HUDEP-2 (cell line): ENCODE results near the gene SUN1.
"Not testable (repeated sequence)": the region's sequence is repeated elsewhere in the genome, so short reads cannot be mapped to it uniquely, and the experiment has no call there.

ENCODE experiments used
- DNase-seq, 76 experiments: peaks; one replicate each; lab custom pipeline; 2025; ENCODE audit not compliant: unreplicated experiment in 76 of 76; lab: John Stamatoyannopoulos, UW

The SUN1 gene

GRCh38 chr7:916291-916941 lies 84.1 kb downstream of the SUN1 start:
- DNase-seq = peak in 10 of 76 experiments; percentile 8 to 39 (median 22)

GRCh38 chr7:917255-918117 lies 85.2 kb downstream of the SUN1 start:
- DNase-seq = no peak

- no peak for DNase-seq
These were observed 85.8 kb downstream of the SUN1 start for GRCh38 chr7:918118-918425.

GRCh38 chr7:918441-919113 lies 86.3 kb downstream of the SUN1 start:
- DNase-seq = no peak

GRCh38 chr7:919114-919442 lies 86.8 kb downstream of the SUN1 start:
- no peak for DNase-seq

- DNase-seq = no peak
These were observed 87.7 kb downstream of the SUN1 start for GRCh38 chr7:919924-920341.

GRCh38 chr7:920351-921070 lies 88.2 kb downstream of the SUN1 start:
- DNase-seq = no peak

- DNase-seq = no peak
These were observed 88.8 kb downstream of the SUN1 start for GRCh38 chr7:921071-921461.

- DNase-seq = peak in 10 of 76 experiments; percentile 14 to 53 (median 24)
These were observed 89.5 kb downstream of the SUN1 start for GRCh38 chr7:921581-922333.

- DNase-seq = peak in 15 of 76 experiments; percentile 8 to 78 (median 29)
These were observed 90.2 kb downstream of the SUN1 start for GRCh38 chr7:922334-923107.

- DNase-seq = peak in 71 of 76 experiments; percentile 29 to 85 (median 71)
These were observed 91.1 kb downstream of the SUN1 start for GRCh38 chr7:923108-924041.

GRCh38 chr7:924042-924441 lies 91.8 kb downstream of the SUN1 start:
- not testable (repeated sequence) for DNase-seq
